WTC11 (cell line): ENCODE measurements around the gene KCNC2.

ENCODE experiments used
- NFE2L1 ChIP-seq: sonication (generic); formaldehyde crosslinking; IDR thresholded peaks from 2 replicates; pipeline ENCODE4 v1.8.1; 2023; ENCODE audit warnings: missing genetic modification reagents
- OVOL2 ChIP-seq: fragments of 250-450 bp; sonication (Bioruptor Pico); IDR thresholded peaks from 2 replicates; pipeline ENCODE4 v1.9.0; 2021; ENCODE audit warnings: mild to moderate bottlenecking, borderline replicate concordance
- TP53 ChIP-seq: sonication (generic); formaldehyde crosslinking; IDR thresholded peaks from 2 replicates; pipeline ENCODE4 v1.8.1; 2023; ENCODE audit warnings: mild to moderate bottlenecking, missing genetic modification reagents
- TF ChIP-seq, protein P1 (sequence below): fragments of 200-600 bp; IDR thresholded peaks from 2 replicates; pipeline ENCODE4 v1.8.0; 2022; ENCODE audit warnings: antibody characterized with exemption
- TF ChIP-seq, protein P2 (sequence below): sonication (generic); formaldehyde crosslinking; conservative IDR thresholded peaks from 2 replicates; pipeline ENCODE4 v1.8.1; 2023; ENCODE audit warnings: mild to moderate bottlenecking, low read depth, missing genetic modification reagents, moderate library complexity
- TF ChIP-seq, protein P3 (sequence below): sonication (generic); formaldehyde crosslinking; IDR thresholded peaks from 2 replicates; pipeline ENCODE4 v1.8.1; 2023; ENCODE audit warnings: mild to moderate bottlenecking, missing genetic modification reagents, moderate library complexity

DNA sequence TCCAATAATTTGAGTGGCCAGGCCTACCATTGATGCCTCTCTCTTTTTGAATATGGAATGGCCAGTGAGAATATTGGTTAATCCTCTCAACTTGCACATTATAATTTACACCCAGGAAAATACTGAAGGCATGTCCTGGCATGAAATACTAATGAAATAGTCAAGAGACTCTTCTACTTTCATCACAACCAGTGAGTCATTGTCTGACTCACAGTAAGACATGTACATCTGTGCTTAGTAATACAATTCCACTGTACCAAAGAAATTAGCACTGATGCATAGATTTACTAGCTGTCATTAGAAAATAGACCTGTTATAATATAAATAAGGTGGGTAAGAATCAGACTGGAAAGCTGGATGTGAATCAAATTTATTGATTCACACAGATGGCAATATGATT is 31.6 kb downstream of the KCNC2 start:
- TF ChIP-seq OVOL2 (CRISPR knock-in tag) (no peak), NFE2L1 (no peak), TP53 (CRISPR knock-in tag) (no peak)
- TF ChIP-seq, protein P1, sequence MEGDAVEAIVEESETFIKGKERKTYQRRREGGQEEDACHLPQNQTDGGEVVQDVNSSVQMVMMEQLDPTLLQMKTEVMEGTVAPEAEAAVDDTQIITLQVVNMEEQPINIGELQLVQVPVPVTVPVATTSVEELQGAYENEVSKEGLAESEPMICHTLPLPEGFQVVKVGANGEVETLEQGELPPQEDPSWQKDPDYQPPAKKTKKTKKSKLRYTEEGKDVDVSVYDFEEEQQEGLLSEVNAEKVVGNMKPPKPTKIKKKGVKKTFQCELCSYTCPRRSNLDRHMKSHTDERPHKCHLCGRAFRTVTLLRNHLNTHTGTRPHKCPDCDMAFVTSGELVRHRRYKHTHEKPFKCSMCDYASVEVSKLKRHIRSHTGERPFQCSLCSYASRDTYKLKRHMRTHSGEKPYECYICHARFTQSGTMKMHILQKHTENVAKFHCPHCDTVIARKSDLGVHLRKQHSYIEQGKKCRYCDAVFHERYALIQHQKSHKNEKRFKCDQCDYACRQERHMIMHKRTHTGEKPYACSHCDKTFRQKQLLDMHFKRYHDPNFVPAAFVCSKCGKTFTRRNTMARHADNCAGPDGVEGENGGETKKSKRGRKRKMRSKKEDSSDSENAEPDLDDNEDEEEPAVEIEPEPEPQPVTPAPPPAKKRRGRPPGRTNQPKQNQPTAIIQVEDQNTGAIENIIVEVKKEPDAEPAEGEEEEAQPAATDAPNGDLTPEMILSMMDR, result no peak
- TF ChIP-seq, protein P2, sequence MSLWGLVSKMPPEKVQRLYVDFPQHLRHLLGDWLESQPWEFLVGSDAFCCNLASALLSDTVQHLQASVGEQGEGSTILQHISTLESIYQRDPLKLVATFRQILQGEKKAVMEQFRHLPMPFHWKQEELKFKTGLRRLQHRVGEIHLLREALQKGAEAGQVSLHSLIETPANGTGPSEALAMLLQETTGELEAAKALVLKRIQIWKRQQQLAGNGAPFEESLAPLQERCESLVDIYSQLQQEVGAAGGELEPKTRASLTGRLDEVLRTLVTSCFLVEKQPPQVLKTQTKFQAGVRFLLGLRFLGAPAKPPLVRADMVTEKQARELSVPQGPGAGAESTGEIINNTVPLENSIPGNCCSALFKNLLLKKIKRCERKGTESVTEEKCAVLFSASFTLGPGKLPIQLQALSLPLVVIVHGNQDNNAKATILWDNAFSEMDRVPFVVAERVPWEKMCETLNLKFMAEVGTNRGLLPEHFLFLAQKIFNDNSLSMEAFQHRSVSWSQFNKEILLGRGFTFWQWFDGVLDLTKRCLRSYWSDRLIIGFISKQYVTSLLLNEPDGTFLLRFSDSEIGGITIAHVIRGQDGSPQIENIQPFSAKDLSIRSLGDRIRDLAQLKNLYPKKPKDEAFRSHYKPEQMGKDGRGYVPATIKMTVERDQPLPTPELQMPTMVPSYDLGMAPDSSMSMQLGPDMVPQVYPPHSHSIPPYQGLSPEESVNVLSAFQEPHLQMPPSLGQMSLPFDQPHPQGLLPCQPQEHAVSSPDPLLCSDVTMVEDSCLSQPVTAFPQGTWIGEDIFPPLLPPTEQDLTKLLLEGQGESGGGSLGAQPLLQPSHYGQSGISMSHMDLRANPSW (CRISPR knock-in tag), result no peak
- TF ChIP-seq, protein P3, sequence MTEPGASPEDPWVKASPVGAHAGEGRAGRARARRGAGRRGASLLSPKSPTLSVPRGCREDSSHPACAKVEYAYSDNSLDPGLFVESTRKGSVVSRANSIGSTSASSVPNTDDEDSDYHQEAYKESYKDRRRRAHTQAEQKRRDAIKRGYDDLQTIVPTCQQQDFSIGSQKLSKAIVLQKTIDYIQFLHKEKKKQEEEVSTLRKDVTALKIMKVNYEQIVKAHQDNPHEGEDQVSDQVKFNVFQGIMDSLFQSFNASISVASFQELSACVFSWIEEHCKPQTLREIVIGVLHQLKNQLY (CRISPR knock-in tag), result no peak
